ENCODE measurements around the gene KRTAP3-2.

Gene KRTAP3-2

DNA sequence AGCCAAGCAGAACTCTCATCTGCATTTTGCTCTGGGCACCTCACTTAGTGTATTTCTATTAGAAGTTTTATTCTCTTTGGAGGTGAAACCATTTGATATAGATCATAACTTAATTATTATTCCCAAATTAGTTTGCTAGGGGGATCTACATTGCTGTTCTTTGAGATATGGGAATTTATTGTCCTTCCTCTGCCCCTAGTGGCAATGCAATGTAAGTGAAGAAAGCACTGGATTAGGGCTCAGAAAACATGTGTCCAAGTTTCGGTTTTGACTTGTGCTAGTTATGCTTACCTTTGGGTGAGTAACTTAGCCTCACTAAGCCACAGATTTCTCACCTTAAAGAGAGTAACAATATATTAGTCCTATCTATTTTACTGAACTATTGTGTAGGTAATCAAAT lies 35.9 kb downstream of the KRTAP3-2 start:
- DNase-seq (ENCODE audit: low read depth in 1 of 2, low spot score in 1 of 2), result no peak
- H3K27me3 ChIP-seq (ENCODE audit: insufficient read depth, poor library complexity, severe bottlenecking), result no peaks in the 10 kb centered on the region
- TF ChIP-seq CTCF (IDR thresholded peaks at IDR 0.05; ENCODE audit: insufficient read depth, low read length) (peak; percentile 65), POLR2AphosphoS5 (IDR thresholded peaks at IDR 0.05; ENCODE audit: low read depth) (no peak)
- H3K4me3 ChIP-seq (replicated peaks; ENCODE audit: insufficient read depth, low read length), result no peak overlapping the region
- H3K27ac ChIP-seq (replicated peaks), result no peak overlapping the region

GRCh38 chr17:40962059-40962561 lies 37.6 kb downstream of the KRTAP3-2 start:
- Histone ChIP-seq H3K4me3 (replicated peaks; ENCODE audit: insufficient read depth, low read length) (no peak overlapping the region), H3K27ac (replicated peaks) (no peak overlapping the region), H3K27me3 (ENCODE audit: insufficient read depth, poor library complexity, severe bottlenecking) (no peaks in the 10 kb centered on the region)
- TF ChIP-seq CTCF (IDR thresholded peaks at IDR 0.05; ENCODE audit: insufficient read depth, low read length), result no peak
- TF ChIP-seq POLR2AphosphoS5 (IDR thresholded peaks at IDR 0.05; ENCODE audit: low read depth), result no peak
- TF ChIP-seq, protein P1, sequence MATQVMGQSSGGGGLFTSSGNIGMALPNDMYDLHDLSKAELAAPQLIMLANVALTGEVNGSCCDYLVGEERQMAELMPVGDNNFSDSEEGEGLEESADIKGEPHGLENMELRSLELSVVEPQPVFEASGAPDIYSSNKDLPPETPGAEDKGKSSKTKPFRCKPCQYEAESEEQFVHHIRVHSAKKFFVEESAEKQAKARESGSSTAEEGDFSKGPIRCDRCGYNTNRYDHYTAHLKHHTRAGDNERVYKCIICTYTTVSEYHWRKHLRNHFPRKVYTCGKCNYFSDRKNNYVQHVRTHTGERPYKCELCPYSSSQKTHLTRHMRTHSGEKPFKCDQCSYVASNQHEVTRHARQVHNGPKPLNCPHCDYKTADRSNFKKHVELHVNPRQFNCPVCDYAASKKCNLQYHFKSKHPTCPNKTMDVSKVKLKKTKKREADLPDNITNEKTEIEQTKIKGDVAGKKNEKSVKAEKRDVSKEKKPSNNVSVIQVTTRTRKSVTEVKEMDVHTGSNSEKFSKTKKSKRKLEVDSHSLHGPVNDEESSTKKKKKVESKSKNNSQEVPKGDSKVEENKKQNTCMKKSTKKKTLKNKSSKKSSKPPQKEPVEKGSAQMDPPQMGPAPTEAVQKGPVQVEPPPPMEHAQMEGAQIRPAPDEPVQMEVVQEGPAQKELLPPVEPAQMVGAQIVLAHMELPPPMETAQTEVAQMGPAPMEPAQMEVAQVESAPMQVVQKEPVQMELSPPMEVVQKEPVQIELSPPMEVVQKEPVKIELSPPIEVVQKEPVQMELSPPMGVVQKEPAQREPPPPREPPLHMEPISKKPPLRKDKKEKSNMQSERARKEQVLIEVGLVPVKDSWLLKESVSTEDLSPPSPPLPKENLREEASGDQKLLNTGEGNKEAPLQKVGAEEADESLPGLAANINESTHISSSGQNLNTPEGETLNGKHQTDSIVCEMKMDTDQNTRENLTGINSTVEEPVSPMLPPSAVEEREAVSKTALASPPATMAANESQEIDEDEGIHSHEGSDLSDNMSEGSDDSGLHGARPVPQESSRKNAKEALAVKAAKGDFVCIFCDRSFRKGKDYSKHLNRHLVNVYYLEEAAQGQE (IDR thresholded peaks at IDR 0.05; ENCODE audit: insufficient replicate concordance, low read depth), result no peak
- no peak for TF ChIP-seq GABPA (IDR thresholded peaks at IDR 0.05; ENCODE audit: low read depth)
- TF ChIP-seq SPI1 (IDR thresholded peaks at IDR 0.05; ENCODE audit: borderline replicate concordance, low read depth), result no peak
- DNase-seq (ENCODE audit: low read depth in 1 of 2, low spot score in 1 of 2), result no peak

DNA sequence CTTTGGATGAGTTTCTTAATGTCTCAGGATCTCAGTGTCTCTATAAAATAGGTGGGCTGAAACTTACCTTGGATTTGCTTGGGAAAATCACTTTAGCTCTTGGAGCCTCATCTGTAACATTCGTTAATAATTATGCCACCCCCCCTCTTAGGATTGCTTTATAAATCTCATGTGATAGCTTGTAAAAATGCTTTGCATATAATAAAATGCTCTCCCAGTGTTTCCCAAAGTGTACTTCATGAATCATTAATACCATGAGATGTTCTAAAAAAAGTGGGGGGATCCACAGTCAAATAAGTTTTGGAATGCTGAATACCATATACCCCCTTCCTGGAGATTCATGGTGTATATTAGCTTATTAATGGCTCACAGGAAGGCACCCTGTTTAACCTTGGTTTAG lies 38.1 kb downstream of the KRTAP3-2 start:
- DNase-seq (ENCODE audit: low read depth in 1 of 2, low spot score in 1 of 2), result no peak
- Histone ChIP-seq H3K4me3 (replicated peaks; ENCODE audit: insufficient read depth, low read length) (no peak overlapping the region), H3K27ac (replicated peaks) (no peak overlapping the region), H3K27me3 (ENCODE audit: insufficient read depth, poor library complexity, severe bottlenecking) (no peaks in the 10 kb centered on the region)
- TF ChIP-seq POLR2AphosphoS5 (IDR thresholded peaks at IDR 0.05; ENCODE audit: low read depth), result no peak
- TF ChIP-seq, protein P1 (IDR thresholded peaks at IDR 0.05; ENCODE audit: insufficient replicate concordance, low read depth), result no peak
- TF ChIP-seq SPI1 (IDR thresholded peaks at IDR 0.05; ENCODE audit: borderline replicate concordance, low read depth), result no peak
- no peak for TF ChIP-seq GABPA (IDR thresholded peaks at IDR 0.05; ENCODE audit: low read depth)
- TF ChIP-seq CTCF (IDR thresholded peaks at IDR 0.05; ENCODE audit: insufficient read depth, low read length), result no peak

DNA sequence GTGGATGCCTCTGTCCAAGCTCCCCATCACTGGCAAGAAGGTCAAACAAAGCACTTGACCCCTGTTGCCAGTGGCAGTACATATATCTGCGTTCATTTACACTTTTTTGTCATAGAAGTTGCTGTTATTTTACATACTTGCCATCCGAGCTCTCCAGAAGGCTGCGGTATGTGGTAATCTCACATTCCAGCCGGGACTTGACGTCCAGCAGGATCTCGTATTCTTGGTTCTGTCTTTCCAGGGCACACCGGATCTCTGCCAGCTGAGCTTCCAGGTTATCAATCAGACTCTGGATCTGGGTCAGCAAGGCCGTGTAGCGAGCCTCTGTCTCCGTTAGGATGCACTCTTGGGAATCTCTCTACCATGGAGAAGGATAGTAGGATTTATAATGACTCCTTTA lies 39.6 kb downstream of the KRTAP3-2 start:
- Histone ChIP-seq H3K27me3 (ENCODE audit: insufficient read depth, poor library complexity, severe bottlenecking) (no peaks in the 10 kb centered on the region), H3K4me3 (replicated peaks; ENCODE audit: insufficient read depth, low read length) (no peak overlapping the region), H3K27ac (replicated peaks) (no peak overlapping the region)
- no peak for TF ChIP-seq POLR2AphosphoS5 (IDR thresholded peaks at IDR 0.05; ENCODE audit: low read depth)
- no peak for TF ChIP-seq SPI1 (IDR thresholded peaks at IDR 0.05; ENCODE audit: borderline replicate concordance, low read depth)
- no peak for TF ChIP-seq GABPA (IDR thresholded peaks at IDR 0.05; ENCODE audit: low read depth)
- TF ChIP-seq, protein P1 (IDR thresholded peaks at IDR 0.05; ENCODE audit: insufficient replicate concordance, low read depth), result no peak
- TF ChIP-seq CTCF (IDR thresholded peaks at IDR 0.05; ENCODE audit: insufficient read depth, low read length), result no peak
- DNase-seq (ENCODE audit: low read depth in 1 of 2, low spot score in 1 of 2), result no peak

All from HL-60 (cell line).